GM23248 (cell line): ENCODE measurements around the gene EBF3. TPM values are rescaled to one million over a fixed set of nuclear protein-coding genes. Genes with fewer than 3 reads are reported as not detected.

Experiments used
- DNase-seq: peaks from one replicate; pipeline ENCODE4 v3.0.0-alpha.2; 2015
- H2AFZ ChIP-seq: fragments of 200-600 bp; sonication (generic); 2 replicates; pipeline ENCODE4 v1.6.1; 2016; ENCODE audit warnings: antibody characterized with exemption
- H3F3A ChIP-seq: fragments of 200-600 bp; sonication (generic); 2 replicates; pipeline ENCODE4 v1.6.1; 2016; ENCODE audit warnings: mild to moderate bottlenecking, antibody characterized with exemption, mixed run types; ENCODE audit not compliant: insufficient read depth
- H3K27ac ChIP-seq: fragments of 200-600 bp; sonication (generic); 2 replicates; pipeline ENCODE4 v1.5.1; 2016; ENCODE audit warnings: mild to moderate bottlenecking
- H3K27me3 ChIP-seq: fragments of 200-600 bp; sonication (generic); replicated peaks from 2 replicates; pipeline ENCODE4 v1.6.1; 2016; ENCODE audit warnings: mild to moderate bottlenecking; ENCODE audit not compliant: insufficient read depth
- H3K36me3 ChIP-seq: fragments of 200-600 bp; sonication (generic); 2 replicates; pipeline ENCODE4 v1.6.1; 2016; ENCODE audit warnings: low read depth, mild to moderate bottlenecking
- H3K4me1 ChIP-seq: fragments of 200-600 bp; sonication (generic); 2 replicates; pipeline ENCODE4 v1.6.1; 2016; ENCODE audit warnings: mild to moderate bottlenecking; ENCODE audit not compliant: insufficient read depth
- H3K4me2 ChIP-seq: fragments of 200-600 bp; sonication (generic); one replicate; pipeline ENCODE4 v1.6.1; 2016; ENCODE audit warnings: mild to moderate bottlenecking; ENCODE audit not compliant: unreplicated experiment
- H3K4me3 ChIP-seq: fragments of 200-600 bp; sonication (generic); 2 replicates; pipeline ENCODE4 v1.5.1; 2016; ENCODE audit warnings: mild to moderate bottlenecking
- H3K79me2 ChIP-seq: fragments of 200-600 bp; sonication (generic); 2 replicates; pipeline ENCODE4 v1.6.1; 2016; ENCODE audit warnings: mild to moderate bottlenecking; ENCODE audit not compliant: insufficient read depth
- H3K9ac ChIP-seq: fragments of 200-600 bp; sonication (generic); 2 replicates; pipeline ENCODE4 v1.6.1; 2016; ENCODE audit warnings: mild to moderate bottlenecking
- H3K9me2 ChIP-seq: fragments of 200-600 bp; sonication (generic); 2 replicates; pipeline ENCODE4 v1.6.1; 2016; ENCODE audit warnings: mixed run types, mild to moderate bottlenecking, moderate library complexity; ENCODE audit not compliant: insufficient read depth
- H3K9me3 ChIP-seq: fragments of 200-600 bp; sonication (generic); one replicate; pipeline ENCODE4 v1.6.1; 2017; ENCODE audit warnings: low read depth
- H4K20me1 ChIP-seq: fragments of 200-600 bp; sonication (generic); 2 replicates; pipeline ENCODE4 v1.6.0; 2016; ENCODE audit not compliant: insufficient read depth
- EZH2 ChIP-seq: fragments of 200-600 bp; sonication (generic); IDR thresholded peaks from 2 replicates; pipeline ENCODE4 v1.6.1; 2018; ENCODE audit warnings: antibody characterized with exemption, mild to moderate bottlenecking; ENCODE audit not compliant: insufficient read depth, poor library complexity, severe bottlenecking
- EZH2phosphoT487 ChIP-seq: fragments of 200-600 bp; sonication (generic); IDR thresholded peaks from 2 replicates; pipeline ENCODE4 v1.6.1; 2018; ENCODE audit warnings: antibody characterized with exemption, moderate library complexity, mild to moderate bottlenecking, low read depth; ENCODE audit not compliant: insufficient read depth
- WGBS, 2 experiments: methylation state at CpG; one replicate each; pipeline ENCODE4 v1.1.6; 2015 to 2017; ENCODE audit warnings: low lambda C conversion rate in 2 of 2, low coverage in 1 of 2; ENCODE audit errors: missing lambda C conversion rate in 2 of 2; 5-methylcytosine and 5-hydroxymethylcytosine counted together
- in situ Hi-C: fragments of 300-500 bp; cut with MboI; formaldehyde crosslinking; loops from 2 replicates; pipeline ENCODE4 v1.15.0; 2020
- polyA plus RNA-seq: library from polyadenylated mRNA; unstranded; fragments of >200 nt; fragmentation: Nextera tagmentation; extraction: Ambion mirVana; gene quantifications from 2 replicates; pipeline ENCODE4 v1.2.1, GENCODE V29; 2016
- total RNA-seq: library from RNA; depleted of rRNA; stranded (reverse); fragments of >200 nt; shearing (Covaris generic); gene quantifications from 2 replicates; pipeline ENCODE4 v1.2.3, GENCODE V29; 2014

The EBF3 gene
- total and polyA plus RNA-seq, 2 experiments from 2014 or later: 0.15 to 0.43 TPM

- in situ Hi-C loops: no loop called here
Observed at GRCh38 chr10:129853562-129853903, 110.5 kb downstream of the EBF3 start.

GRCh38 chr10:129852829-129853561 is 111.1 kb downstream of the EBF3 start:
- in situ Hi-C loops: no loop called here

More at GRCh38 chr10:129853562-129853903, 110.5 kb downstream of the EBF3 start:
- no peaks in the 10 kb centered on the region for H3K79me2 ChIP-seq
- 2 to 4% methylated on average over 2 of the region's 2 CpGs for WGBS, 2 experiments
- H3K4me3 ChIP-seq: no peak overlapping the region
- no peaks in the 10 kb centered on the region for H3K9me2 ChIP-seq
- no peaks in the 10 kb centered on the region for H3K4me1 ChIP-seq
- H3K9me3 ChIP-seq: no peaks in the 10 kb centered on the region
- H3K9ac ChIP-seq: no peak overlapping the region
- no peak overlapping the region for H3K27ac ChIP-seq
- no peaks in the 10 kb centered on the region for H3K27me3 ChIP-seq
- H3K4me2 ChIP-seq: no peak overlapping the region
- H2AFZ ChIP-seq: no peak overlapping the region
- peak; percentile 40 for DNase-seq
- no peaks in the 10 kb centered on the region for H3K36me3 ChIP-seq
- TF ChIP-seq EZH2phosphoT487: no peak
- no peak for TF ChIP-seq EZH2
- no peaks in the 10 kb centered on the region for H4K20me1 ChIP-seq
- H3F3A ChIP-seq: no peaks in the 10 kb centered on the region

GRCh38 chr10:129851941-129852640 is 112.0 kb downstream of the EBF3 start:
- no peak overlapping the region for H2AFZ ChIP-seq
- no peaks in the 10 kb centered on the region for H3K9me3 ChIP-seq
- H3F3A ChIP-seq: no peaks in the 10 kb centered on the region
- no peaks in the 10 kb centered on the region for H3K36me3 ChIP-seq
- no peak for DNase-seq
- H3K9me2 ChIP-seq: no peaks in the 10 kb centered on the region
- no peaks in the 10 kb centered on the region for H3K4me1 ChIP-seq
- no peak overlapping the region for H3K4me2 ChIP-seq
- in situ Hi-C loops: no loop called here
- 57 to 60% methylated on average over 19 of the region's 19 CpGs for WGBS, 2 experiments
- H3K9ac ChIP-seq: no peak overlapping the region
- no peaks in the 10 kb centered on the region for H3K79me2 ChIP-seq
- H4K20me1 ChIP-seq: no peaks in the 10 kb centered on the region
- no peak overlapping the region for H3K27ac ChIP-seq
- no peak overlapping the region for H3K4me3 ChIP-seq
- no peaks in the 10 kb centered on the region for H3K27me3 ChIP-seq
- no peak for TF ChIP-seq EZH2phosphoT487
- TF ChIP-seq EZH2: no peak

More at GRCh38 chr10:129852829-129853561, 111.1 kb downstream of the EBF3 start:
- H3K9ac ChIP-seq: no peak overlapping the region
- 33 to 36% methylated on average over 13 of the region's 13 CpGs for WGBS, 2 experiments
- H3K27me3 ChIP-seq: no peaks in the 10 kb centered on the region
- no peaks in the 10 kb centered on the region for H4K20me1 ChIP-seq
- no peaks in the 10 kb centered on the region for H3F3A ChIP-seq
- H3K36me3 ChIP-seq: no peaks in the 10 kb centered on the region
- H3K4me3 ChIP-seq: no peak overlapping the region
- H3K27ac ChIP-seq: no peak overlapping the region
- H3K4me1 ChIP-seq: no peaks in the 10 kb centered on the region
- TF ChIP-seq EZH2phosphoT487: no peak
- no peak for TF ChIP-seq EZH2
- no peaks in the 10 kb centered on the region for H3K79me2 ChIP-seq
- no peaks in the 10 kb centered on the region for H3K9me3 ChIP-seq
- no peak overlapping the region for H3K4me2 ChIP-seq
- no peak for DNase-seq
- H3K9me2 ChIP-seq: no peaks in the 10 kb centered on the region
- no peak overlapping the region for H2AFZ ChIP-seq

GRCh38 chr10:129850790-129851189 is 113.3 kb downstream of the EBF3 start:
- no peaks in the 10 kb centered on the region for H3K9me2 ChIP-seq
- TF ChIP-seq EZH2 (no peak), EZH2phosphoT487 (no peak)
- H3K4me3 ChIP-seq: no peak overlapping the region
- no peaks in the 10 kb centered on the region for H3K4me1 ChIP-seq
- H3K9ac ChIP-seq: no peak overlapping the region
- no peaks in the 10 kb centered on the region for H3K27me3 ChIP-seq
- no peaks in the 10 kb centered on the region for H3F3A ChIP-seq
- H4K20me1 ChIP-seq: no peaks in the 10 kb centered on the region
- H2AFZ ChIP-seq: no peak overlapping the region
- H3K36me3 ChIP-seq: no peaks in the 10 kb centered on the region
- H3K4me2 ChIP-seq: no peak overlapping the region
- H3K27ac ChIP-seq: no peak overlapping the region
- in situ Hi-C loops: no loop called here
- no peaks in the 10 kb centered on the region for H3K9me3 ChIP-seq
- no peaks in the 10 kb centered on the region for H3K79me2 ChIP-seq
- 23 to 27% methylated on average over 13 of the region's 13 CpGs for WGBS, 2 experiments
- DNase-seq: no peak
